GM18499 (cell line): ENCODE results near the gene PIPOX.

Experiments
- ATAC-seq: cut with Tn5 transposase; IDR thresholded peaks from one replicate; pipeline ENCODE4 v1.9.1; 2021; ENCODE audit warnings: moderate number of reproducible peaks; ENCODE audit not compliant: insufficient read depth, unreplicated experiment

Gene PIPOX

DNA sequence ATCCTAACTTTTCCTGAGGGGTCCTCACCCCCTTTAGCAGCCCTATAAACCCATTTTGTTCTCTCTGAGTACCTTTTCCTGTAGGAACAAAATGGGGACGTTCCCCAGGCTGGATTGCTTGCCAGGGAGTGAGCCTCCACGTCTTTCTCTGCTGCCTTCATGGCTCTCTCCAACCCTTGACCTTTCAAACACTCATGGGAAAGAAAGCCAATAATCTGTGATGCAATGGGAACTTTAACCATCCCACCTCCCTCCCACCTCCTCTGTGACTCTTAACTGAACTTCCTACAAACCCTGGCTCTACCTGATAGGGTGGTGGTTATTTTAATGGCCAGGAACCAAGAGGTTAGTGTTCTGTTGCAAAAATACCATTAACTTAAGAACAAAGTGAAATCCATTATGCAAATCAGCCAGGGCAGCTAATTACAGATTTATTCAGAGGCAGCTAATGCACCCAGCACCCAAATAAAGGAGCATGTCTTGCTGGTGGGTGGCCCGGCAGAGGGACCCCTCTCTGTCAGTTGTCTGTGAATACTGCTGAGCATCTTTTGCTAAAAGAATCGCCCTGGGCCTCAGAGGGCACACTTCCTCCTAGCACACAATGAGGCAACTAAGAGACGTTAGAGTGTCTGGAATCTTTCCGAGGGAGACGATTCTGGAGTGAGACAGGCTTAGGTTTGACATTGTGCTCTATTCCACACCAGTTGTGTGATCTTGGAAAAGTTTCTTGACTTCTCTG, 3.0 kb downstream of the PIPOX start:
- no peak for ATAC-seq

DNA sequence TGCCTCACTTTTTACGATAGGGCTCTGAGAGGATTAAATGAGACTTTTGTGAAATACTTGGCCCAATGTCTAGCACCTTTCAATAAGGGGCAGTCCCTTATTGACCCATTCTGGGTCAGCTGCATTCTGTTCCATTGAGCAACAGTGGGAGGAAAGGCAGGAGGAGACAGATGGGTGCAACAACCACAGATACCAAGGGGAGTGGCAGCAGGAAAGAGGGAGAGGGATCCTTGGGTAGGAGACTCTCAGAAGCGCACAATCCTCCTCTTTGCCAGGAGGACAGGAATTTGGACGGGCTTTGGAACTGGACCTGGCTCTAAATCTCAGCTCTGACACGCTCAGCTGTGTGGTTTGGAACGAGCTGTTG, 3.5 kb downstream of the PIPOX start:
- ATAC-seq = no peak

DNA sequence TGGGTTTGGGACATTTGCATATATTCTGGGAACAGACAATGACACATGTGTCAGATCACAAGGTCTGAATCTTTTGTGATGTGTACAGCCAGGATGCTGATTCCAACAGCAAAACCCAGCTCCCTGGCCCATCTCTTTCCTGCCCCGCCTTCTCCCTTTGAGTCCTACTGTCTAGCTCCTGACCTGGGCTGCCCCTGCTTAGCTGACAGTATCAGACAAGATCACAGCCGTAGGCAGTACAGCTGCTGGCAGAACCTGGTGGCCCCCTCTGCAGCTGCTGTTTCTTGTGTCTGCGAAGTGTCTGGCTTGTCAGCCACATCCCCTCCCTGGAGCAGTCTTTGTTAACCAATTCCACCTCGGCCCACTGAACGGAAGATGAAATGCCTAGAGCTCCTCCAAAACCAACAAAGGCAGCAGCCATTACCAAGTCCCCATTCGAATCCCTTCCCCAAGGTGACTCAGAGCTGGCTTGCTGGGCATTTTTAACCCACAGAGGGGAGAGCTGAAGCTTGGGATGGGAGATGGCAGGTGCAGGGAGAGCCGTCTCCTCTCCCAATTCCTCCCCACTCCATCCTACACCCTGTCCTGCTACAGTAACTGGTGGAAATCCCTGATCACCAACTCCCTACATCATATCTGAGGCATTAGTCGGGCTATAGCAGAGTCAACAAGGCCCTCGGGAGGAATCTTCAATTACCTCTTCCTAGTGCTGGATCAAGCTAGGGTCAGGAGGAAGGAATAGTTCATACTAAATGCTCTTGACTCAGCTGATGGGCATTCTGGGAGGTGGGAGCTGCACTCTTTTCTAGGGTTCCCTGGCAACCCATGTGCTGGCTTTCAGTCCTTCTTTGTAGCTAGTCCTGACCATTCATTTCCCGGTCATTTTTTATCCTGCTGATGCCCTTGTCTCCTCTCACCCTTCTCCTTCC, 5.8 kb downstream of the PIPOX start:
- ATAC-seq = no peak

DNA sequence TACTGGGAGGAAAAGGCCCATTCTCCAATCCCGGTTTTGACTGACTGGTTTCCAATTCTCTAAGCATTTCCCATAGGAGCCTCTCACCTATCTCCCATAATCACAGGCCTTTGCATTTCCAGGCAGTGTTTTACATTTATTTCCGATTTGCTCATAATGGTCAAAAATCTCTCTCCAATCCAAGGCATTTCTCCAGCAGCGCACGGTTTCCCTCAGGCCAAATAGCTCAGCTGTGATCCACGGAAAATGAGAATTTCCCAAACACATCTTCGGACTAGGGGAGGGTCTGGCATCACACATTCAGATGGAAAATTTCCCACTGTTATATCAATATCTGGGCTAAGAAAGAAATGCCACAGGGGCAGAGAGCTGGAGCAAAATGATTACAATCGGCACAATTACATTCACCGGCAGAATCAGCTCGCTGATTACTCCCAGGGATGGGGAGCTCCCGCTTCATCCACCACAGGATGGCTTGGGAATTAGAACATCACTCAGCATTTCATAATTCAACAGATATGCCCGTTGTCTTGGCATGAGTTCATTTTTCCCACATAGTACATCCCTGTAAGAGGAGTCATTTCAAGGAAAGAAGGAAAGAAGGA, 6.7 kb downstream of the PIPOX start:
- no peak for ATAC-seq

DNA sequence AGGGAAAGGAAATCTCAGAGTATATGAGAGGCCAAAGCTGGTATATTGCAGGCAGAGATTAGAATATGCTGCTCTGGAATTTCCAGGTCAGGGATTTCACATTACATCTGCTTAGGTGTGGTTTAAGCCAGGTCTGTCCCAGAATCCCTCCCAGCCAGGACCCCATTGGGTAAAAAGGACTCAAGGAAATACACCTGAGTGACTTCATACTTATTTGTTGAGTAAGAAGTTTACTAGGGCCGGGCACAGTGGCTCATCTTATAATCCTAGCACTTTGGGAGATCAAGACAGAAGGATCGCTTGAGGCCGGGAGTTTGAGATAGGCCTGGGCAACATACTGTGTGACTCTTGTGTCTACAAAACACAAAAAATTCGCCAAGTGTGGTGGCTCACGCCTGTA, 7.2 kb downstream of the PIPOX start:
- no peak for ATAC-seq

DNA sequence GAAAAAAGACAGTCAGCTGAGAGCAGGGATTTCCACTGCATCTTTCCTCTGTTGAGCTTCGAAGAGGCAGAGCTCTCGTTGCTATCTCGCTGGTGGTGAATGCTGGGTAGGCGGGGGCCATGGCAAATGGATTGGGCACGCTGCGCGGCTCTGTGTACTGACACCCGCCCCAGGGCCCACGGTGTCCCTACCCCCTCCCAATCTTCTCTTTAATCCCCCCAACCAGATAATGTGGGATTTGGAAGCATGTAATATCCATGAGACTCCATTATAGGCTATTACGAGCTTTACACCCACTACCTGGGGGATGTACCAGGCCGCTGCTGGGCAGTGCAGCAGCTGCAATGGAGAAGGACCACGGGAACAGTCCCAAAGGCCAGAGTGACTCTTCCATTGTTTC, 8.3 kb downstream of the PIPOX start:
- ATAC-seq = no peak

DNA sequence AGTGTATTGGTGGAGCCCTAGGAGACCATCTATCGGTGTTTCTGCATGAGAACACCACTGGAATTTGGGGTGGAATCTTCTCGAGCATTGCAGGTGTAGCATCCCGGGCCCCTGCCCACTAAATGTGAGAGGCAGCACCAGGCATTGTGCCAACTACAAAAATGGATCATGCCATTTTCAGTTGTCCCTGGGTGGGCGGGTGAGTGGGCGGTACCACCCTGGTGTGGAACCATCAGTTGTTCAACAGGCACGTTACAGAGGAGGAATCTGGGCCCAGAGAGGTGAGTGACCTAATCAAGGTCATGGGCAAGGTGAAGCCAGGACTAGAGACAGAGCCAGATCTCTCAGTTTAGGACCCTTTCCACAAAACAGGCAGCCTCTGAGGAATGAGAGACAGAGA, 8.8 kb downstream of the PIPOX start:
- no peak for ATAC-seq

DNA sequence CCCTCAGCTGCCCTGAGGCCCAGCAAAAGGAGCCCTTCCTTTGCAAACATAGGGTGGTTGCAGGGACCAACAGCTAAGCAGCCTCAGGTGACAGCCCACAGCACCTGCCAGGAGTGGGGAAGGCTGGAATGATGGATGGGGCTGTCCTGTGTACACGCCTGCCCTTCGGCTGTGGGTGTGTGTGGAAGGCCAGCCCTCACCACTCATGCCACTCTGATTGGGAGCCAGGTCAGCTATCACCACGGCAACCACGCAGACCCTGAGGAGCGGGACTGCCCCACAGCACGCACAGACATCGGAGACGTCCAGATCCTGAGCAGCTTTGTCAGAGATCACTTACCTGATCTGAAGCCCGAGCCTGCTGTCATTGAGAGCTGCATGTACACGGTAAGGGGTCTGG, 11.9 kb downstream of the PIPOX start:
- no peak for ATAC-seq

DNA sequence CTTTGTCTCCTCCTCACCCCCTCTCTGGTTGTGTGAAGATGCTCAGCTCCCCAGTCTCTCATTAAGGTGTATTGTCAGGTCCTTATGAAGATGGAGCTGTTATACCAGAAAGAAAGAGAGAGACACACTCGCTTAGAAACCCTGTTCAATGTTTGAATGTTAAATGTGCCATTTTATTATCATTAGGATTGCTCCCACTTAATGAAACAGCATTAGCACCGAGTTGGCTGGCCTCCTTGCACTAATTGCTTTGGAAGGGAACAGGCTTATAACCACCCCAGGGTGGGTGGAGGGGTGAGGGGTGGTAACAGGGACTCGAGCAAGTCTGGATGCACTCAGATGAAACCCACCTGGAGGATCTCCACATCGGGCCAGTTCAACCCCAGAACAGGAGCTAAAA, 14.4 kb downstream of the PIPOX start:
- ATAC-seq = no peak

DNA sequence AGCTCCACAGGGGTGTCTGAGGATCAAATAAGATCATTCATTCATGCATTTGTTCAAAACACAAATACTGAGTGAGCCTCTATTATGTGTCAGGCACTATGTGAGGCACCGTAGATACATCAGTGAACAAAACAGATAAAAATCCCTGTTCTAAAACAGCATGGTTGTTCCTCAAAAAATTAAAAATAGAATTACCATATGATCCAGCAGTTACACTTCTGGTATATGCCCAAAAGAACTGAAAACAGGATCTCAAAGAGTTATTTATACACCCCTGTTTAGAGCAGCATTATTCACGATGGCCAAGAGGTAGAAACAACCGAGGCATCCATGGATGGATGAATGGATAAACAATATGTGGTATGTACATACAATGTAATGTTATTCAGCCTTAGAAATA, 15.4 kb downstream of the PIPOX start:
- no peak for ATAC-seq

DNA sequence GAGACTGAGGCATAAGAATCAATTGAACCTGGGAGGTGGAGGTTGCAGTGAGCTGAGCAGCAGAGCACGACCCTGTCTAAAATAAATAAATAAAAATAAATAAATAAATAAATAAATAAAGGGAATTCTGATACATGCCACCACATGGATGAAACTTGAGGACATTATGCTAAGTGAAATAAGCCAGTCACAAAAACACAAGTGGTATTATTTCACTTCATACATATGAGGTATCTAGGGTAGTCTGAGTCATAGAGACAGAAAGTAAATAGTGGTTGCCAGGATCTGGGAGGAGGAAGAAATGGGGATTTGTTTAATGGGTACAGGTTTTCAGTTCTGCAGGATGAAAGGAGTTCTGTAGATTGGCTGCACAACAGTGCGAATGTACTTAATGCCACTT, 16.3 kb downstream of the PIPOX start:
- ATAC-seq = no peak

DNA sequence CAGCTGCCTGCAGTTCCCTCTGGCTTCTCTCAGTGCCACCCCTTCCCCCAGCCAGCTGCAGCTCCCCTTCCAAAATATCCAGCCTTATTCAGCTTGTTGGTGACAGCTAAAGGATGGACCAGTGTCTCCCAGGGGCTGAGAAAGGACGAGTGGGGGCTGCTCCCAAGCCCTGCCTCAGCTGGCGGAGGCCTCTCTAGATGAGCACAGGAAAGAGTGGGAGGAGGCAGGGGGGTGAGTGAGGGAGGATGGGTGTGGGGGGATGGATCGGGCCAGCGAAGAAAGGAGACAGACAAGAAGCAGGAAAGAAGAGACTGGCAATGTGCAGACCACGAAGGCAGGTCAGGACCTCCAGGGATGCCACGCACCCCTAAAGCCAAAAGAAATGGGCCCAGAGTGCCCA, 17.5 kb downstream of the PIPOX start:
- no peak for ATAC-seq

DNA sequence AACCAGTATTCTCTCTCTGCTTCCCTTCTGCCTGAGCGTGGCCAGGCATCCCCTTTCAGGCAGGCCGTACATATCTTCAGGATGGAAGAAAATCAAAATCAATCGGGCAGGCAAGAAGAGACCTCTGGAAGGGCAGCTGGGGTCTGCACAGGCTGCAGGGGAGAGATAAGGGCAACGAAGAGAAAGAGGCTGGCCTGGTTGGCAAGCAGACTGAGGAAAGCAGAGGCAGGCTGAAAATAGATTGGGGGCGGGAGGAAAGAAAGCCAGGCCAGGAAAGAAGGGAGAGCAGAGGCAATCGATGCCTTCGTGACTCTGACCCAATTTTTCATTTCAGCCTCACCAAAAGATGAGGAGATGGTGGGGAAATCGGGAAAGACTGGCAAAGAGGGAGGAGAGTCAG, 18.1 kb downstream of the PIPOX start:
- ATAC-seq = no peak

DNA sequence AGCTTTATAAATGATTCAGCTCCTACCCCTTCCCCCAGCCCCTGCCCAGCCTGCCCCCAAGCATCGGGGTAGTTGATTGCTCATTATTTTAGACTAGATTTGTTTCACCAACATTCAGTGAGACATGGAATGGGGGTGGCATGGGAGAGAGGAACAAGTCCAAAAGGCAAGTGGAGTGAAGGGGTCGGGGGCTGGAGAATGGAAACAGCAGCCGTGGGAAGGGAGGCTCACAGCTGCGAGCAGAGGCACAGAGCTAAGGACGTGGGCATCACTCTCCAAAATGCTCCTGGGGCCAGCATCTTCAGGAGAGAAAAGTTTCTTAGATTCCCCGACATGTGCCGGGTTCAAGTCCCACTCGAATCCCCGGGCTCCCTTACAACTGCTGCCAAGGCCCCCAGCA, 19.3 kb downstream of the PIPOX start:
- no peak for ATAC-seq

DNA sequence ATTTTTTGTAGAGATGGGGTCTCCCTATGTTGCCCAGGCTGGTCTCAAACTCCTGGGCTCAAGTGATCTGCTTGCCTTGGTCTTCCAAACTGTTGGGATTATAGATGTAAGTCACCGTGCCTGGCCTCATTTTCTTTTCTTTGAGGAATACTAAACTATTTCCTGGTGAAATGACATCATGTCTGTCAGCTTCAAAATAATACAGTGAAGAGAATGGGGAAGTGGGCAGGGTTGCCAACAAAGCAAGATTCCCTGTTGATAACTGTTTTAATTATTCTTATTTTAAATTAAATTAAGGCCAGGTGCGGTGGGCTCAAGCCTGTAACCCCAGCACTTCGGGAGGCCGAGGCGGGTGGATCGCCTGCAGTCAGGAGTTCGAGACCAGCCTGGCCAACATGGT, 21.1 kb downstream of the PIPOX start:
- no peak for ATAC-seq

DNA sequence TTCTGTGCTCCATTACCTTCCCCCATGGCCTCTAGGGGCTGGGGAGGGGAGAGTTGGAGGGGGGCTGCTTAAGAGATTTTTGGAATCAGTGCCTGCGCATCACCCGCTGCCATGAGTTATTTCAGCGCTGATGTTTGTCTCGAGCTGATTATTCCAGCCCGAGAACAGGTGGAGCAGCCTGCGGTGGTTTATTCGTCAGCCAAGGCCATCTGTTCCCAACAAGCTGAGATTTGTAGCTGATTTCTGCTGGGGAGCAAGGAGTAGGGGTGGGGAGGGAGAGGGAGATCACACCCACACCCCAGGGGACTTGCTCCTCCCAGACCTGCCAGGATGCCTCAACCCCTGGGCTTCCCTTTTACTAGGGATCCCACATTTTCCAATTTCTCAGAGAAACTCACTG, 23.1 kb downstream of the PIPOX start:
- no peak for ATAC-seq

DNA sequence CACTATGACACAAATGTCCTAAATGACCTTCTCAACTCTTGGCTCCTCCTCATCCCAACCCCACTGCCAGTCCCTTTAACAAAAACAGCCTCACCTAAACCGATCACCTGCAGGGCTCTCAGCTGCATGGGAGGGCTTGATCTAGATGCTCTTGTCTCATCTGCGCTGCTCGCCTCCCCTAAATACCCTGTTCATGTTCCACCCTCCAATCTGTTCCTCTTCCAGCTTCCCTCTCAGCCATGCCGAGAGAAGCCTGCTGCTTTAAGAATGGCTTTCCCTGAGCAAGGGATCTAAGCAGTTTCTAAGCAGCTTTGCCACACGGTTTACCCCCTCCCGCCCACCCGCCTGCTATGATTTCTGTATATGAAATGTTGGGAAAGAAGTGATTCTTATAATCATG, 23.7 kb downstream of the PIPOX start:
- no peak for ATAC-seq

DNA sequence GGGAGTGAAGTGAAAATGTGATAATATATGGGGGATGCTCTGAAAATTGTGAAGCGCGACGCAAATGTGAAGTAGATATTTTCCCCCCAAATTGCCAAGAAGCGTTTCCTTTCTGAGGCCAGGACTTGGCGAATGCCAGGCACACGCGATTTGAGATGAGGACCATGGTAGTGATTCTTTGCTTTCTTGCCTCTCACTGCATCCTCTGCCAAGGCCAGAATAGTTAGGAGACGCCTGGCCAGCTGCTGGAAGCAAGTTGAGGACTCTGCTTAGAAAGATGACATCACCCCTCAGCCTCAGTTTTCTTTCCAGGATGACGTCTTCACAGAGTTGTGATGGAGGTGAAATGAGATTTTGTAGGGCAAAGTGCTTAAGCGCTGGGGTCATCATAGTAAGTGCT, 25.9 kb downstream of the PIPOX start:
- no peak for ATAC-seq

DNA sequence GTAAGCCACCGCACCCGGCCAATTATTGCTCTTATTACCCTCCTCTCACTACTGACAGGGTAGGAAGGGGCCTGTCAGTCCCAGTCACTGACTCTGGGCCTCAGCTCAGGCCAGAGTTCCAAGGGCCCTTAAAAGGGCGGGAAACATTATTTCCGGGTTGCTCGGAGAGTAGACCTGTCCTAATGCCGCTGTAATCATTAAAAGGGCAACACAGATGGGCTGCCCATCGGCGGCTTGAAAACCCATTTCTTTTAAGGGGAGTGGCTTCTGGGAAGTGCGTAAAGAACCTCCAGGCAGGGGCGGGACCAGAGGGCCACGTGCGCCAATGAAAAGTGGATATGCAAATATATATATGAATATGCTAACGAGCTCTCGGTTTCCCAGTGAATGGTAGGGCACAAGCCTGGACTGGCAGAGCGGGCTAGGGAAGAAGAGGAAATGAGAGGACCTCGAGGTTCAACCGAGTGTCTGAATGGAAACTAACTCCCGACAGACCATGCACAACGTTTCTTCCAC, 26.6 kb downstream of the PIPOX start:
- ATAC-seq = no peak

DNA sequence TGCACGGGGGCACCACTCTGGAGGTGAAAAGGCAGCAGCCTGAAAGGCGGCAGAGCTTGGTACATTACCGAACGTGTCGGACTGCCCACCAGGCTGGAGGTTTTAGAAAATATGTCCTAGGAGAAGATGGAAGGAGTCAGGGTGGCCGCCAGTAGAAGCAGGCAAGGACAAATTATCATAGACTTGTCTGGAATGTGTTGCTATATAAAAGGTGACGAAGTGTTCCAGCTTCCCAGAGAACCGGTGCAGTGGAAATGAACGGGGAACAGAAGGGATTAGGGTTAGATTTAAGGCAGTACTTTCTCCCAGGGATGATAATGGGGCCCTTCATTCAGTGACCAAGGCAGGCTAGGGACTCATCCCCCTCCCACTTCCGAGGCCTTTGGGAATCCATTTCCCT, 27.4 kb downstream of the PIPOX start:
- ATAC-seq = no peak

DNA sequence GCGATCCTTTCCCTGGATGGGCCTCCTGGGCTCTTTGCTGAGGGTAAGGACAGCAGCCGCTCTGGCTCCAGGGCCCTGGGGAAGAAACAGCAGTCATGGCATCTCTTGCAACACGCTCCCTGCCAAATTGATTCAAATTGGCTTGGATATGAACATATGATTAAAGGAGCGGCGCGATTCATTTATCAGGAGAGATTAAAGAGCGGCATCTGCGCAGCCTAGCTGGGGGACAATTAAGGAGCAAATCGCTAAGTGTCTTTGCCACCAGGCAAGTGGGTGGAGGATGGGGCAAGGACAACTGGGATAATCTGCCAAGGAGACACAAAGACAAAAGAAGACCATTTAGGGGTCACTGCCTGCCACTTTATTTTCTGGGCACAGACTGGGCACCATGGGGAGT, 27.8 kb downstream of the PIPOX start:
- ATAC-seq = no peak
